GM12878 (cell line): ENCODE measurements around the gene DCAF15. TPM values are rescaled to one million over a fixed set of nuclear protein-coding genes. Genes with fewer than 3 reads are reported as not detected.
A peak's percentile ranks its signal among the peaks of the same experiment; 100 is the strongest.

Experiments
- BRCA1 ChIP-seq: IDR thresholded peaks from 2 replicates; pipeline ENCODE4 v1.6.1; 2011; ENCODE audit warnings: low read depth, low read length, improper control_type of control experiment
- CREM ChIP-seq: IDR thresholded peaks from 2 replicates; pipeline ENCODE4 v1.6.1; 2014; ENCODE audit warnings: antibody characterized with exemption, low read depth
- EGR1 ChIP-seq, 2 experiments: IDR thresholded peaks; 1 replicate in 1 of 2; 2 replicates in 1 of 2; pipeline ENCODE4 v1.6.1; 2011 to 2012; ENCODE audit warnings: low read depth in 2 of 2, low read length in 2 of 2, borderline replicate concordance in 1 of 2, mild to moderate bottlenecking in 1 of 2, moderate library complexity in 1 of 2
- ESRRA ChIP-seq: IDR thresholded peaks from 2 replicates; pipeline ENCODE4 v1.6.1; 2012; ENCODE audit warnings: mild to moderate bottlenecking, low read length, improper control_type of control experiment
- FOXM1 ChIP-seq: IDR thresholded peaks from 2 replicates; pipeline ENCODE4 v1.6.1; 2012; ENCODE audit warnings: low read depth, mild to moderate bottlenecking, inconsistent platforms, low read length, moderate library complexity
- GATAD2B ChIP-seq: fragments of 450-650 bp; conservative IDR thresholded peaks from 2 replicates; pipeline ENCODE4 v1.6.1; 2017; ENCODE audit warnings: low read depth, mild to moderate bottlenecking, moderate library complexity
- JUND ChIP-seq: IDR thresholded peaks from 2 replicates; pipeline ENCODE4 v1.6.1; 2012; ENCODE audit warnings: low read depth, mild to moderate bottlenecking, low read length, improper control_type of control experiment, moderate library complexity
- LARP7 ChIP-seq: fragments of 450-650 bp; IDR thresholded peaks from 2 replicates; pipeline ENCODE4 v1.6.1; 2017; ENCODE audit warnings: mild to moderate bottlenecking
- PAX5 ChIP-seq: IDR thresholded peaks from 2 replicates; pipeline ENCODE4 v1.6.1; 2011; ENCODE audit warnings: low read depth, low read length, borderline replicate concordance
- POLR2AphosphoS5 ChIP-seq: IDR thresholded peaks from 2 replicates; pipeline ENCODE4 v1.6.1; 2011; ENCODE audit warnings: mild to moderate bottlenecking, low read length, inconsistent platforms
- RCOR1 ChIP-seq: conservative IDR thresholded peaks from 2 replicates; pipeline ENCODE4 v1.6.1; 2012; ENCODE audit warnings: low read depth, low read length, improper control_type of control experiment
- SMC3 ChIP-seq: IDR thresholded peaks from 2 replicates; pipeline ENCODE4 v1.6.1; 2011; ENCODE audit warnings: low read length, improper control_type of control experiment, borderline replicate concordance
- SREBF2 ChIP-seq: IDR thresholded peaks from 2 replicates; pipeline ENCODE4 v1.6.1; 2012; ENCODE audit warnings: mild to moderate bottlenecking, low read length
- STAT1 ChIP-seq: fragments of 450-650 bp; conservative IDR thresholded peaks from 2 replicates; pipeline ENCODE4 v1.6.1; 2014; ENCODE audit warnings: antibody characterized with exemption, mild to moderate bottlenecking
- SUPT20H ChIP-seq: IDR thresholded peaks from 2 replicates; pipeline ENCODE4 v1.6.1; 2011; ENCODE audit warnings: low read depth, mild to moderate bottlenecking, low read length, moderate library complexity, borderline replicate concordance; ENCODE audit not compliant: control insufficient read depth
- SUZ12 ChIP-seq: fragments of 200-600 bp; sonication (generic); IDR thresholded peaks from one replicate; pipeline ENCODE4 v1.6.1; 2018; ENCODE audit warnings: antibody characterized with exemption, mild to moderate bottlenecking; ENCODE audit not compliant: unreplicated experiment
- TCF3 ChIP-seq: IDR thresholded peaks from 2 replicates; pipeline ENCODE4 v1.6.1; 2012; ENCODE audit warnings: low read depth, mild to moderate bottlenecking, low read length, borderline replicate concordance; ENCODE audit not compliant: insufficient read depth
- ZBED1 ChIP-seq: IDR thresholded peaks from 2 replicates; pipeline ENCODE4 v1.6.1; 2016; ENCODE audit warnings: borderline replicate concordance
- ZSCAN29 ChIP-seq: fragments of 450-650 bp; IDR thresholded peaks from 2 replicates; pipeline ENCODE4 v1.6.1; 2017; ENCODE audit warnings: mild to moderate bottlenecking, moderate library complexity
- polyA plus RNA-seq, 11 experiments: library from polyadenylated mRNA; depleted of rRNA in 4 of 11; unstranded in 6 of 11; stranded (reverse) in 5 of 11; fragments of >200 nt; fragmentation: Nextera tagmentation in 4 of 11; fragmentation: Illumina TruSeq in 1 of 11; extraction: Ambion mirVana in 4 of 11; extraction: Trizol in 1 of 11; gene quantifications; 1 replicate in 1 of 11; 2 replicates in 10 of 11; pipeline versions ENCODE4 v1.2.1 to v1.2.3, GENCODE V29; 2011 to 2016; ENCODE audit warnings: inconsistent platforms in 2 of 11, missing spikeins in 2 of 11, low read depth in 1 of 11
- total RNA-seq, 4 experiments: library from RNA; depleted of rRNA in 3 of 4; stranded (reverse); fragments of >200 nt in 3 of 4; fragmentation: Illumina TruSeq in 1 of 4; extraction: Trizol in 1 of 4; gene quantifications; 2 replicates each; pipeline versions ENCODE4 v1.2.1 to v1.2.3, GENCODE V29; 2013 to 2021
- TF ChIP-seq, protein P1 (sequence below): fragments of 450-650 bp; IDR thresholded peaks from 2 replicates; pipeline ENCODE4 v1.6.1; 2016; ENCODE audit warnings: mild to moderate bottlenecking
- TF ChIP-seq, protein P2 (sequence below): fragments of 450-650 bp; IDR thresholded peaks from 2 replicates; pipeline ENCODE4 v1.6.1; 2016; ENCODE audit warnings: mild to moderate bottlenecking
- TF ChIP-seq, protein P3 (sequence below): IDR thresholded peaks from 2 replicates; pipeline ENCODE4 v1.6.1; 2011; ENCODE audit warnings: mild to moderate bottlenecking, low read depth, low read length, moderate library complexity; ENCODE audit not compliant: insufficient replicate concordance
- TF ChIP-seq, protein P4 (sequence below), 3 experiments: IDR thresholded peaks in 2 of 3; conservative IDR thresholded peaks in 1 of 3; 2 replicates each; pipeline ENCODE4 v1.5.1; 2011; ENCODE audit warnings: low read depth in 3 of 3, low read length in 3 of 3, mild to moderate bottlenecking in 3 of 3, control low read depth in 2 of 3, moderate library complexity in 2 of 3, inconsistent platforms in 1 of 3, mixed read lengths in 1 of 3; ENCODE audit not compliant: control insufficient read depth in 2 of 3, insufficient read depth in 1 of 3; ENCODE audit errors: extremely low read depth in 1 of 3
- TF ChIP-seq, protein P5 (sequence below): IDR thresholded peaks from 2 replicates; pipeline ENCODE4 v1.6.1; 2012; ENCODE audit warnings: low read depth, low read length, improper control_type of control experiment

Gene DCAF15
- total and polyA plus RNA-seq, 10 of the 15 experiments (the other 5 are each of a cell fraction or from before 2014, with no cell fraction given), result 0.16 to 63.4 (median 26.6) TPM

DNA sequence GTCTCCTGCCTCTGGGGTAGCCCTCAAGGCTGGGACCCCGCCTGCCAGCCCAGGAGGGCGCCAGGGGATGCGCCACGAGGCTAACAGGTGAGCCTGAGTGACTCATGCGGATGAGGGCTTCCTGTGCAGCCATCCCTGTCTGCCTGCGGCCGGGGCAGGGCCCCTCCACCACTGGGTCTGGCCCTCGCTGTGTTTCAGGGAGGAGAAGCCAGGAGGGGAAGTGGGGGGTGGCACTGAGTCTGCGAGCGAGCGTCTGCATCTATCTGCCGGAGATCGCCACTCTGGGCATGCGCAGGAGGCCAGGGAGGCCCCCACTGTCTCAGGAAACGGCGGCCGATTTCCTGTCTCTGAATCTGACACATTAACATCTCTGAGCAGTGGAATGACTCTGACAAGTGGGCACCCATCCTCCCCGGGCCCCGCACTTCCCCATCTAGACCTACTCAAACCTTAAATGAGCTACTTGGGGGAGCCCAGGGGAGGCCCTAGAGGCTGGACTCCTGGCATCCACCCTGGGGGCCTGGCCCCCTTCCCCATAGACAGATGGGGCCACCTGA, 34.1 kb downstream of the DCAF15 start (continued):
- TF ChIP-seq, protein P1, sequence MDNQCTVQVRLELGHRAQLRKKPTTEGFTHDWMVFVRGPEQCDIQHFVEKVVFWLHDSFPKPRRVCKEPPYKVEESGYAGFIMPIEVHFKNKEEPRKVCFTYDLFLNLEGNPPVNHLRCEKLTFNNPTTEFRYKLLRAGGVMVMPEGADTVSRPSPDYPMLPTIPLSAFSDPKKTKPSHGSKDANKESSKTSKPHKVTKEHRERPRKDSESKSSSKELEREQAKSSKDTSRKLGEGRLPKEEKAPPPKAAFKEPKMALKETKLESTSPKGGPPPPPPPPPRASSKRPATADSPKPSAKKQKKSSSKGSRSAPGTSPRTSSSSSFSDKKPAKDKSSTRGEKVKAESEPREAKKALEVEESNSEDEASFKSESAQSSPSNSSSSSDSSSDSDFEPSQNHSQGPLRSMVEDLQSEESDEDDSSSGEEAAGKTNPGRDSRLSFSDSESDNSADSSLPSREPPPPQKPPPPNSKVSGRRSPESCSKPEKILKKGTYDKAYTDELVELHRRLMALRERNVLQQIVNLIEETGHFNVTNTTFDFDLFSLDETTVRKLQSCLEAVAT, result peak; percentile 66
- TF ChIP-seq, protein P2, sequence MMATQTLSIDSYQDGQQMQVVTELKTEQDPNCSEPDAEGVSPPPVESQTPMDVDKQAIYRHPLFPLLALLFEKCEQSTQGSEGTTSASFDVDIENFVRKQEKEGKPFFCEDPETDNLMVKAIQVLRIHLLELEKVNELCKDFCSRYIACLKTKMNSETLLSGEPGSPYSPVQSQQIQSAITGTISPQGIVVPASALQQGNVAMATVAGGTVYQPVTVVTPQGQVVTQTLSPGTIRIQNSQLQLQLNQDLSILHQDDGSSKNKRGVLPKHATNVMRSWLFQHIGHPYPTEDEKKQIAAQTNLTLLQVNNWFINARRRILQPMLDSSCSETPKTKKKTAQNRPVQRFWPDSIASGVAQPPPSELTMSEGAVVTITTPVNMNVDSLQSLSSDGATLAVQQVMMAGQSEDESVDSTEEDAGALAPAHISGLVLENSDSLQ, result peak; percentile 77
- TF ChIP-seq LARP7 (no peak), SUPT20H (no peak), STAT1 (no peak), ESRRA (no peak; the same call in 1 of the 2 replicates), FOXM1 (0 out of 2 replicates have a peak, but pooled peaks have one; percentile 19), SMC3 (peak; percentile 9; the same call in 1 of the 2 replicates), SUZ12 (no peak), CREM (peak; percentile 35; the same call in 1 of the 2 replicates), ZBED1 (0 out of 2 replicates have a peak, but pooled peaks have one; percentile 8), ZSCAN29 (no peak), PAX5 (peak; percentile 94), POLR2AphosphoS5 (peak; percentile 69), SREBF2 (no peak), JUND (peak; percentile 33; the same call in 1 of the 2 replicates), TCF3 (peak; percentile 85), RCOR1 (peak; percentile 41; the same call in 1 of the 2 replicates), EGR1 (IDR thresholded peaks at IDR 0.05; ENCODE audit: borderline replicate concordance in 1 of 2, low read depth in 2 of 2, low read length in 2 of 2) (peak in 1 of 2 experiments; percentile 3; a peak in 1 of 3 replicates), BRCA1 (no peak), GATAD2B (0 out of 2 replicates have a peak, but pooled peaks have one; percentile 11)
- TF ChIP-seq, protein P3, sequence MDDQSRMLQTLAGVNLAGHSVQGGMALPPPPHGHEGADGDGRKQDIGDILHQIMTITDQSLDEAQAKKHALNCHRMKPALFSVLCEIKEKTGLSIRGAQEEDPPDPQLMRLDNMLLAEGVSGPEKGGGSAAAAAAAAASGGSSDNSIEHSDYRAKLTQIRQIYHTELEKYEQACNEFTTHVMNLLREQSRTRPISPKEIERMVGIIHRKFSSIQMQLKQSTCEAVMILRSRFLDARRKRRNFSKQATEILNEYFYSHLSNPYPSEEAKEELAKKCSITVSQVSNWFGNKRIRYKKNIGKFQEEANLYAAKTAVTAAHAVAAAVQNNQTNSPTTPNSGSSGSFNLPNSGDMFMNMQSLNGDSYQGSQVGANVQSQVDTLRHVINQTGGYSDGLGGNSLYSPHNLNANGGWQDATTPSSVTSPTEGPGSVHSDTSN, result peak; percentile 47
- TF ChIP-seq, protein P4, sequence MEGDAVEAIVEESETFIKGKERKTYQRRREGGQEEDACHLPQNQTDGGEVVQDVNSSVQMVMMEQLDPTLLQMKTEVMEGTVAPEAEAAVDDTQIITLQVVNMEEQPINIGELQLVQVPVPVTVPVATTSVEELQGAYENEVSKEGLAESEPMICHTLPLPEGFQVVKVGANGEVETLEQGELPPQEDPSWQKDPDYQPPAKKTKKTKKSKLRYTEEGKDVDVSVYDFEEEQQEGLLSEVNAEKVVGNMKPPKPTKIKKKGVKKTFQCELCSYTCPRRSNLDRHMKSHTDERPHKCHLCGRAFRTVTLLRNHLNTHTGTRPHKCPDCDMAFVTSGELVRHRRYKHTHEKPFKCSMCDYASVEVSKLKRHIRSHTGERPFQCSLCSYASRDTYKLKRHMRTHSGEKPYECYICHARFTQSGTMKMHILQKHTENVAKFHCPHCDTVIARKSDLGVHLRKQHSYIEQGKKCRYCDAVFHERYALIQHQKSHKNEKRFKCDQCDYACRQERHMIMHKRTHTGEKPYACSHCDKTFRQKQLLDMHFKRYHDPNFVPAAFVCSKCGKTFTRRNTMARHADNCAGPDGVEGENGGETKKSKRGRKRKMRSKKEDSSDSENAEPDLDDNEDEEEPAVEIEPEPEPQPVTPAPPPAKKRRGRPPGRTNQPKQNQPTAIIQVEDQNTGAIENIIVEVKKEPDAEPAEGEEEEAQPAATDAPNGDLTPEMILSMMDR (IDR thresholded peaks at IDR 0.05 in 2 of 3, conservative IDR thresholded peaks at IDR 0.05 in 1 of 3; ENCODE audit: control insufficient read depth in 2 of 3, extremely low read depth in 1 of 3, insufficient read depth in 1 of 3, low read depth in 3 of 3, low read length in 3 of 3), result no peak
- TF ChIP-seq, protein P5, sequence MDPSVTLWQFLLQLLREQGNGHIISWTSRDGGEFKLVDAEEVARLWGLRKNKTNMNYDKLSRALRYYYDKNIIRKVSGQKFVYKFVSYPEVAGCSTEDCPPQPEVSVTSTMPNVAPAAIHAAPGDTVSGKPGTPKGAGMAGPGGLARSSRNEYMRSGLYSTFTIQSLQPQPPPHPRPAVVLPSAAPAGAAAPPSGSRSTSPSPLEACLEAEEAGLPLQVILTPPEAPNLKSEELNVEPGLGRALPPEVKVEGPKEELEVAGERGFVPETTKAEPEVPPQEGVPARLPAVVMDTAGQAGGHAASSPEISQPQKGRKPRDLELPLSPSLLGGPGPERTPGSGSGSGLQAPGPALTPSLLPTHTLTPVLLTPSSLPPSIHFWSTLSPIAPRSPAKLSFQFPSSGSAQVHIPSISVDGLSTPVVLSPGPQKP, result peak; percentile 52; the same call in 1 of the 2 replicates
